GM06990 (cell line): Measurements from ENCODE around the gene HDHD3.
"Not testable (repeated sequence)": the region's sequence is repeated elsewhere in the genome, so short reads cannot be mapped to it uniquely, and the experiment has no call there.

Experiments used
- DNase-seq: peaks from one replicate; pipeline ENCODE4 v3.0.0-alpha.2; 2011; ENCODE audit not compliant: insufficient read length; ENCODE audit errors: extremely low read depth
- H3K27me3 ChIP-seq: replicated peaks from 2 replicates; pipeline ENCODE4 v1.6.0; 2011; ENCODE audit warnings: low read length; ENCODE audit not compliant: control insufficient read depth, insufficient read depth
- H3K36me3 ChIP-seq: 2 replicates; pipeline ENCODE4 v1.5.1; 2011; ENCODE audit warnings: low read length; ENCODE audit not compliant: control insufficient read depth, insufficient read depth
- H3K4me3 ChIP-seq: replicated peaks from 2 replicates; pipeline ENCODE4 v1.5.1; 2011; ENCODE audit warnings: low read depth, mild to moderate bottlenecking, control low read depth, low read length
- CTCF ChIP-seq: IDR thresholded peaks from 2 replicates; pipeline ENCODE4 v1.5.1; 2011; ENCODE audit warnings: low read length, control low read depth, mild to moderate bottlenecking, inconsistent platforms; ENCODE audit not compliant: insufficient read depth, poor library complexity, severe bottlenecking

Gene HDHD3

GRCh38 chr9:113369855-113370140 lies 7.0 kb downstream of the HDHD3 start:
- H3K36me3 ChIP-seq = peaks cover 10% of the 10 kb centered on the region
- H3K27me3 ChIP-seq = no peaks in the 10 kb centered on the region
- H3K4me3 ChIP-seq = no peak overlapping the region
- no peak for TF ChIP-seq CTCF
- no peak for DNase-seq

GRCh38 chr9:113368982-113369854 lies 7.6 kb downstream of the HDHD3 start:
- TF ChIP-seq CTCF = no peak
- Histone ChIP-seq H3K36me3 (peaks cover 9% of the 10 kb centered on the region), H3K27me3 (no peaks in the 10 kb centered on the region), H3K4me3 (no peak overlapping the region)
- no peak for DNase-seq

- no peaks in the 10 kb centered on the region for H3K27me3 ChIP-seq
- DNase-seq = no peak
- TF ChIP-seq CTCF = no peak
- peaks cover 2% of the 10 kb centered on the region; the same call in 1 of the 2 replicates for H3K36me3 ChIP-seq
- no peak overlapping the region for H3K4me3 ChIP-seq
Observed at GRCh38 chr9:113368348-113368981, 8.3 kb downstream of the HDHD3 start.

- not testable (repeated sequence) for H3K4me3 ChIP-seq, H3K36me3 ChIP-seq, DNase-seq, H3K27me3 ChIP-seq
Observed at GRCh38 chr9:113365652-113366051, 11.1 kb downstream of the HDHD3 start.

- DNase-seq = no peak
Observed at GRCh38 chr9:113364951-113365350, 11.8 kb downstream of the HDHD3 start.

More at GRCh38 chr9:113364951-113365350, 11.8 kb downstream of the HDHD3 start:
- no peaks in the 10 kb centered on the region; the same call in 1 of the 2 replicates for H3K27me3 ChIP-seq
- H3K4me3 ChIP-seq = no peak overlapping the region
- H3K36me3 ChIP-seq = no peaks in the 10 kb centered on the region
- TF ChIP-seq CTCF = no peak
